ENCODE measurements around the gene CHD6. TPM values are rescaled to one million over a fixed set of nuclear protein-coding genes. Genes with fewer than 3 reads are reported as not detected.
A peak's percentile ranks its signal among the peaks of the same experiment; 100 is the strongest.
"Not testable (repeated sequence)": the region's sequence is repeated elsewhere in the genome, so short reads cannot be mapped to it uniquely, and the experiment has no call there.

Gene CHD6
- total RNA-seq, 2 donors from 2014 or later = 19.6 to 28.0 TPM

DNA sequence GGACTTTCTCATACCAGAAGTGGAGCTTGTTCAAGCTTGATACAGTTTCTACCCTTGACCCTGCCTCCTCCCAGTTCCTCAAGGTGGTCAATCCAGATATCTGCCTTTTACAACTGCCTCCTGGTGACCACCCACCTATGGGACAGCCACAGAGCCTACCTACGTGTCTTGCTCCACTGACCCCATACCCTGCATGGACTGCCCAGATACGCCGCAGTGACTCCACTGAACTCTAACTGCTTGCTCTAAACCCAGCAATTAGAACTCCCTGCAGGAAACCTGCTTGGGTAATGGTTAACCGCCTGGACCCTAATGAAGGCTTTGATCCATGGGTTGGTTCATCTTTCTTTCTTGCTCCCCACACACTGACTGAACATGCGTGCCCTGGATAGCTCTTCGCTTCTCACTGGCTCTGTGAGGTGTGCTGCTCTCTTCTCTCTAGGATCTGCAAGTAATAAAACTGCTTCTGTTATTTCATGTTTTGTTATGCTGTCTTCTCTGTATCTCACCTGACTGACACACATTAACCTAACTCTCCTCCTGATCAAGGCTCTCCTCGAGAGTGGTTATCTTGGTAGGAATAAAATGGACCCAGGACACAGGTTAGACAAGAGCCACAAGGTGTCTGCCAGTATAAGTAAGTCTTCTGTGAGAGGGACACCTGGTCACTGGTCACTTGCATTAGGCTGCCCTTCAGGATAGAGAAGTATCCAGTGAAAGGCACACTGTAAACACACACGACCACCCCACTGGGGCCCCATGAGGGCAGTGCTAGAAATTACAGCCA, 79.2 kb downstream of the CHD6 start:
- DNase-seq (ENCODE audit: low spot score in 2 of 2) (no peak), ATAC-seq (no peak)
- Mint-ChIP-seq H3K27ac (no peak overlapping the region), H3K36me3 (peaks cover 8 to 13% of the 10 kb centered on the region in 2 donors), H3K9me3 (peaks cover 5 to 6% of the 10 kb centered on the region in 2 donors)

DNA sequence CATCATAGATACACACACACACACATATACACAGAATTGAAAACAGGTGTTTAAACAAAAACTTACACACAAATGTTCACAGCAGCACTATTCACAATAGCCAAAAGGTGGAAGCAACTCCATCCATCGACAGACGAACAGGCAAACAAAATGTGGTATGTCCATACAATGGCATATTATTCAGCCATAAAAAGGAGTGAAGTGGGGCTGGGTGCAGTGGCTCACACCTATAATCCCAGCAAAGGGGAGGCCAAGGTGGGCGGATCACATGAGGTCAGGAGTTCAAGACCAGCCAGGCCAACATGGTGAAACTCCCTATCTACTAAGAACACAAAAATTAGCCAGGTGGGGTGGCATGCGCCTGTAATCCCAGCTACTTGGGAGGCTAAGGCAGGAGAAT, 80.3 kb downstream of the CHD6 start:
- no peak for DNase-seq (ENCODE audit: low spot score in 2 of 2)
- no peak overlapping the region for H3K27ac Mint-ChIP-seq
- no peak for ATAC-seq
- peaks cover 5 to 6% of the 10 kb centered on the region in 2 donors for H3K9me3 Mint-ChIP-seq
- H3K36me3 Mint-ChIP-seq = peaks cover 8 to 13% of the 10 kb centered on the region in 2 donors

DNA sequence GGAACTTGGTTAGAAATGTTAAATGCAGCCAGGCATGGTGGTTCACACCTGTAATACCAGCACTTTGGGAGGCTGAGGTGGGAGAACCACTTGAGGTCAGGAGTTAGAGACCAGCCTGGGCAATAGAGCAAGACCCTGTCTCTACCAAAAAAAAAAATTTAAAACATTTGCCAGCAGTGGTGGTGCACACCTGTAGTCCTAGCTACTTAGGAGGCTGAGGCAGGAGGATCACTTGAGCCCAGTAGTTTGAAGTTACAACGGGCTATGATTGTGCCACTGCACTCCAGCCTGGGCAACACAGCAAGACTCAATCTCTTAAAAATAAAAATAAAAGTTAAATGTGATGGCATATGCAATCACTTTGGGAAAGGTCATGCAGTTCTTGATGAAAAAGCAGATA, 82.6 kb downstream of the CHD6 start:
- not testable (repeated sequence) for H3K27ac Mint-ChIP-seq; ATAC-seq; H3K9me3 Mint-ChIP-seq; DNase-seq (ENCODE audit: low spot score in 2 of 2)
- peaks cover 8 to 13% of the 10 kb centered on the region in 2 donors for H3K36me3 Mint-ChIP-seq

DNA sequence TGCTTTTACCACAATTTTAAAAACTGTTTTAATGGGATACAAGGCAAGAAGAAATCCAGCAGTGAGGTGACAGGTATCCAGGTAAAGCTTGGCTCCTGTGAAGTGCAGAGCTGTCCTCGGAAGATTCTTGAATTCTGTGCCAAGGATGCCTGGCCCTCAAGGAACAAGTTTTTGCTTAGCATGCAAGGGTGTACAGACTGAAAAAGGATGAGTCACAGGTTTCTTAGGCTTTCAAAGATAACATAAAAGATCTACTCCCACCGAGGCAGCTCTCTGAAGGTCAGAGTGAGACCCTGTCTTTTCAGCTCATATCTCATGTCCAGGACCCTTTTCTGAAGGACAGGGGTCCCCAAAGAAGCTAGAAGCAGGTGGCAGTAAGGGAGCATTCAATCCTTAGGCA, 83.3 kb downstream of the CHD6 start:
- DNase-seq (ENCODE audit: low spot score in 2 of 2) (no peak), ATAC-seq (no peak)
- no peak overlapping the region for H3K27ac Mint-ChIP-seq
- H3K36me3 Mint-ChIP-seq = peaks cover 8 to 13% of the 10 kb centered on the region in 2 donors
- H3K9me3 Mint-ChIP-seq = peaks cover 5 to 6% of the 10 kb centered on the region in 2 donors

DNA sequence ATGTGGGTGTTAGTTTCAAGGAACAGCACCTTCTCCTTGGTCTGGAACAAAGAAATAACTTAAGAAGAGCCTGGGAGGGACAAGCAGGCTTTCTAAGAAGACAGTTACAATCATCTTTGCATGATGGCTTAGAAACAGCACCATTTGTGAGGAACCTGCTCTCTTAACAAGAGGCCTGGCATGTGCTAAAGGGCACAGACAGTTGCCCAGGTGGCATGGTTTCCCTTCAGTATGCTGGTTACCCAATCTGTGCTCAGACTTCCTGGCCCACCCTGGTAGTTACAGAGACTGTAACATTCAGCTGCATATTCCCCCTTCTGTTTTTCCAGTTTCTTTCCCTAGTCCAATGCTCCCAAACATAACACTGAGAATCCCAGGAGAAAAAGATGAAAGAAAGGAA, 84.0 kb downstream of the CHD6 start:
- DNase-seq (ENCODE audit: low spot score in 2 of 2) = no peak
- no peak overlapping the region for H3K27ac Mint-ChIP-seq
- peaks cover 5 to 8% of the 10 kb centered on the region in 2 donors for H3K9me3 Mint-ChIP-seq
- peaks cover 5 to 16% of the 10 kb centered on the region in 2 donors for H3K36me3 Mint-ChIP-seq
- ATAC-seq = no peak

DNA sequence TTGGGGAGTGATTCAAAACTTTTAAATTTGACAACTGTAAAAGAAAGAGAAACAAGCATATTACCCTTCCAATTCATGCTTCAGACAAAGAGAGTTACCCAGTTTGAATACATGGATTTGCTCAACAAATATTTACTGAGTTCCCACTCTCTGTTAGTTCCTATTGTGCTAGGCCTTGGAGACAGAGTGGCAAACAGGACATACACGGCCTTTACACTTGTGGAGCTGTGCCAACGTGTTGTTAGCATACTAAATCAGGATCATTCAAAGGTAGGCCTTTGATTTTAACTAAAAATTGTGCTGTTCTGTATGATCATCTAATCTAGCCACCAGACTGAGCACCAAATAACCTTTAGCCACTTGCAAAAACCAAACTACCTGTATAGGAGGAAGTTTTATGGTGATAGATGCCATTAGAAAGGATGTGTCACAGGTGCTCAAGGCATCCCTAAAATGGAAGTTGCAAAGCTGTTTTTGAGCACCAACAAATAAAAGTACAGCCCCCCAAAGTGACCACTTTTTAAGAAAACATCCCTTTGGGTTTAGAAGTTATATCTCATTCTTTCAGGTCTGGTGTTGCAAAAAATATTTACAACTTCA, 84.5 kb downstream of the CHD6 start:
- no peak for ATAC-seq
- Mint-ChIP-seq H3K36me3 (peaks cover 0 to 12% of the 10 kb centered on the region in 2 donors), H3K9me3 (peaks cover 0 to 5% of the 10 kb centered on the region in 2 donors), H3K27ac (peak overlapping the region in 1 of 2 donors; percentile 4)
- no peak for DNase-seq (ENCODE audit: low spot score in 2 of 2)

DNA sequence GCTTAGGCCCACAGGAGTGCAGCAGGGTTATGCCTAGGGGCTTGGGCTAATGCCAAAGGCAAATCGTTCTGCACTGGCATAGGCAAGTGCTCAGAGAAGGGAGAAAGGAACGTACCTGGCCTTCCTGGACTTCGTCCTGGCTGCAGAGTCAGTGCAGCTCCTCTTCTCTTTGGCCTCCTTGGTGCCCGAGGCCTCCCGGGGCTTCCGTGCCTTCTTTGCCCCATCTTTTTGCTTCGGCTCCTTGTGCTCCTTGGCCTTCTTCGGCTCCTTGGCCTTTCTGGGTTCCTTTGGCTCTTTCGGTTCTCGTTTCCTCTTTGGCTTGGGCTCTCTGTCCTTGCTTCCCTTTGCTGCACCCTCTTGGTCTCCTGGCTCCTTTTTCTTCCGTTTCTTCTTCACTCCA, 85.2 kb downstream of the CHD6 start:
- Mint-ChIP-seq H3K9me3 (peaks cover 0 to 5% of the 10 kb centered on the region in 2 donors), H3K27ac (peak overlapping the region in 1 of 2 donors; percentile 4), H3K36me3 (peaks cover 0 to 12% of the 10 kb centered on the region in 2 donors)
- ATAC-seq (no peak), DNase-seq (ENCODE audit: low spot score in 2 of 2) (no peak)

DNA sequence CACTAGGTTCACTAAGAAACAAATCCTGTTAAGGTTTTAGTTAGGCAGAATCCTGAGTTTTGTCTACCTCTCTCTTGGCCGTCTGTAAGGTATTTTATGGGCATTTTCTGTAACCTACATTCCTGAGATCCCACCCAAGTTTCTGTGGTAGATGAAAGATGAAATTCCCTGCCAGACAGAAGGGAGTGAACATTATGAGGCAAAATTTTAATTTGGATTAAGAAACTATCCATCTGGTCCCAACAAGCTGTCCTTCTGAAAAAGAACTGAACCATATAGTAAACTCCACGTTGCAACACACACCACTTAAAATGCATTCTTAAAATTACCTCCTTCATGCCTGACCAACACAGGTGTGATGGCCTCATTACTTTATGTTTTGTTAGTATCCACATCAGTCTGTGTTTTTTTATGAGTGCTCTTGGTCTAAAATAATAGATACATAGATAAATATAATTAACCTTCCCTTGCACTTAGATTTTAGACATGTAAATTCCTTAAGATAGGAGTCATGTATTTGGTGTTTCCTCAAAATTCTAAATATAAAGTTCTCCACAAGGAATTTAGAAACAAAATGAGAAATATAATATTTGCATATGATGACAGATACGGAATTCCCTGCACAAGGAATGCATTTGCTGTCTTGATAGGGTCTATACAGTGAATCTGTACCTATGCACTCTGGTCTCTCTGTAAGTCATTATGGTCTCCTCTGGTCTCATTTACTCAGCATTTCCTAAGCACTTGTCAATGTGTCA, 86.5 kb downstream of the CHD6 start:
- Mint-ChIP-seq H3K27ac (no peak overlapping the region), H3K36me3 (peaks cover 0 to 11% of the 10 kb centered on the region in 2 donors), H3K9me3 (peaks cover 0 to 5% of the 10 kb centered on the region in 2 donors)
- ATAC-seq (no peak), DNase-seq (ENCODE audit: low spot score in 2 of 2) (no peak)

DNA sequence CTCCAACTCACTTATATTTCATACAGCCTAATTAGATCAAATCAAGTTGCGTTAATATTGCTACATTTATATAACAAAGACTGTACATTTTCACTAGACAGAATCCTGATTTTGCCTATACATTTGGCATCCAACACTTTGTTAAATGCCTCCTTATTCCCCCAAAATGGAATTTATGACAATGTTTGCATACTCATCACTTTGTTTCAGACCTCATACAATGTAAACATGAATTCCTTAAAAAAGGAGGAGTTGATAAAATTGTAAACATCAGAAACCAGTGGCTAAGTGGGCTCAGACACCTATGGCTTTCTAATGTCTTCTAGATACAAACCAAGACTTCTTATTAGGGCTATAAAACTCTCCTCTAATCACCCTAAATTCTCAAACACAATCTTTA, 87.3 kb downstream of the CHD6 start:
- H3K9me3 Mint-ChIP-seq = peaks cover 0 to 5% of the 10 kb centered on the region in 2 donors
- peaks cover 0 to 18% of the 10 kb centered on the region in 2 donors for H3K36me3 Mint-ChIP-seq
- no peak for ATAC-seq
- no peak for DNase-seq (ENCODE audit: low spot score in 2 of 2)
- no peak overlapping the region for H3K27ac Mint-ChIP-seq

DNA sequence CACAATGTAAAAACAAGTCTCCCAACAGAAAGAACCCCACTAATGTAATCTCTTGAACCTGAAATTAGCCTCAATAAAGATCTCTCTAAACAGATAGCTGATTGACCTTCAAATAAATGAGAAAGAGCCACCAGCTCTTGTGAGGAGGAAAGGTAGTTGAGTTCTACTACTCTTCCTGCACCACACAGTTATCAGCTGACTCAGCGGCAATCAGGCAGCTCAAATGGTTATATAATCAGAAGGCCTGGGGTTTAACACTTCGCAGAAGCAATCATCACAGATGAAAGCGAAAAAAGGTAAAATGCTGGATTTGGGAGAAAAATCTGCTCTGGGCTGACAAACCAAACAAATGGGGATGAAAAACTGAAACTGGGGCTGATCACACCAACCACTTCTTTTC, 91.8 kb downstream of the CHD6 start:
- no peak for DNase-seq (ENCODE audit: low spot score in 2 of 2)
- ATAC-seq = no peak
- H3K9me3 Mint-ChIP-seq = peaks cover 0 to 5% of the 10 kb centered on the region in 2 donors
- H3K36me3 Mint-ChIP-seq = peaks cover 8 to 26% of the 10 kb centered on the region in 2 donors
- H3K27ac Mint-ChIP-seq = no peak overlapping the region

DNA sequence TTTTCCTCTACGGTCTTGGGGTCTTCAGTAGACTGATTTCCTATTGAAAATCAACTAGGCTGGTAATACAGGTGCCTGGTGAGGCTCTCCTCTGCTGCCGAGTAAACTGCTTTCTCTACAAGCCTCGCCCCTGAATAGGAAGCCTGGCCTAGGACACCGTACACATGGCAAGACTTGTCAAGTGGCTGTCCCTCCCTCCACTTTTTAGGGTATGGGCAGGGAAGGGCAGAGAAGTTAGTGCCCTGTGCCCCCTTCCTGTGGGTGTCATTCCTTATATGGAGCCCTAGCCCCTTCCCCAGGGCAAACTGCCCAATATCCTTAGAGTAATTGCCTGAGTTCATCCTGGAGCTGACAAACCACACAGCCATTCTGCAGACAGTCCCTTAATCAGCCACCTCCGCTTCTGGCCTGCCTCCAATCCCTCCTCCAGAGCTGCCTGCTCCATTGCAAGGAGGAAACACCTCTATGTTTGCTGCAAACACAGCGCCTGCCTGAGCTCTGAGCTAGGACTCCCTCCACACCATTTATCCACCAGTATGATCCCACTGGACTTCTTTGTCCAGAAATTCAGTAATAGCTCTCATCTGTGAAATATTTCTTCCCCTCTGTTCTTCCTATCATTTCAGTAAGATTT, 93.1 kb downstream of the CHD6 start:
- Mint-ChIP-seq H3K36me3 (peaks cover 8 to 27% of the 10 kb centered on the region in 2 donors), H3K27ac (peak overlapping the region; percentile 28 to 90), H3K9me3 (peaks cover 0 to 5% of the 10 kb centered on the region in 2 donors)
- DNase-seq (ENCODE audit: low spot score in 2 of 2) (no peak), ATAC-seq (no peak)

DNA sequence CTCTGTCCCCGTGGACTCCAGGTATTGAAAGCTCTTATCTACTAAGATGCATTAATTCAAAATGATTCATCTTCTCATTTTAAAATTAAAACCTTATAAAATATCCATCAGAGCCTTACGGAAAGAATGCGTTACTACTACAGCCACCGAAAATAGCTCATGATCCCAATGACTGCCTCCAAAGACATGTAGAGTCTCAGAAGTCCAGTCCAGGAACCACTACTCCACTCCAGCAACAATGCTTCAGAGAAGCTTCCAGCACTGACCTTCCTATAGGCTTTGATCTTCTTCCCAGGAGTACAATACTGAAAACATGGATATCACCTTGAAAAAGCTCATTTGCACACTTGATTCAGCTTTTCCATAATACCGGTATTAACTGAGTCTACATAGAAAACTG, 94.3 kb downstream of the CHD6 start:
- DNase-seq (ENCODE audit: low spot score in 2 of 2) = no peak
- no peak for ATAC-seq
- H3K9me3 Mint-ChIP-seq = no peaks in the 10 kb centered on the region
- peaks cover 8 to 21% of the 10 kb centered on the region in 2 donors for H3K36me3 Mint-ChIP-seq
- H3K27ac Mint-ChIP-seq = no peak overlapping the region

DNA sequence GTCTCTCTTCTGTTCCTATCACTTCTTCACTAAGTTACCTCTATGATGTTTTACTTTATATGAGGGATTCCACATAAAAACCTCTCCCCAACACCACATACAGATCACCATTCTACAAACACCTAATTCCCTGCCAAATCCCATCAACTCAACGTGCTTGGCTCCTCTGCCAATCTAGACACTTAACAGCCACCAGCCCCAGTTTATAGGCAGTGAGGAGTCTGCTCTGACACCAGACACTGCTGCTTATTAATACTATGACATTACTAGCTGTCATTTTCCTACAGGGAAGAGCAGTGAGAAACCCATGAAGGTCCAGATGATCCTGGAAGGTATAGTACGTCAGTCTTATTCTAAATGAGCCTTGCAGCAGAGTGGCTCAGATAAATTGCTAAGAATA, 104.3 kb downstream of the CHD6 start:
- Mint-ChIP-seq H3K9me3 (no peaks in the 10 kb centered on the region), H3K36me3 (peaks cover 5% of the 10 kb centered on the region in 2 donors), H3K27ac (no peak overlapping the region)
- ATAC-seq (no peak), DNase-seq (ENCODE audit: low spot score in 2 of 2) (no peak)

DNA sequence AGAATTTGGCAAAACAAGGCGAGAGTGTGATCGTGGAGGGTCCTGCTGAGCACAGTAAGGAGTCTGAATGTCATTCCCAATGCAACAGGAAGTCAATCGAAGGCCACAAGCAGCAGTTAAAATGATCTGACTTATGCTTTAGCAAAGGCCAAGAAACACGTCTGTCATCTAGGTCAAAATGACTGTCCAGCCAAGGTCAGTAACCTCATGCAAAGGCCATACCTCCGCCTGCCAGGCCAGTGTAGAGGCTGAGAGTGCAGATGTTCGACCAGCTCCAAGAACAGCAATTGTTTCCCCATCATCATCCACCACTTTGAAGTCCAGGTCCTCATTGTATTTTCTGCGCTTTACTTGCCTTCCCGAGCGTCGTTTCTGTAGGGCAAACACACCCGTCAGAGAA, 105.6 kb downstream of the CHD6 start:
- ATAC-seq = no peak
- Mint-ChIP-seq H3K9me3 (no peaks in the 10 kb centered on the region), H3K36me3 (peaks cover 5 to 12% of the 10 kb centered on the region in 2 donors), H3K27ac (peak overlapping the region in 1 of 2 donors; percentile 40)
- no peak for DNase-seq (ENCODE audit: low spot score in 2 of 2)

DNA sequence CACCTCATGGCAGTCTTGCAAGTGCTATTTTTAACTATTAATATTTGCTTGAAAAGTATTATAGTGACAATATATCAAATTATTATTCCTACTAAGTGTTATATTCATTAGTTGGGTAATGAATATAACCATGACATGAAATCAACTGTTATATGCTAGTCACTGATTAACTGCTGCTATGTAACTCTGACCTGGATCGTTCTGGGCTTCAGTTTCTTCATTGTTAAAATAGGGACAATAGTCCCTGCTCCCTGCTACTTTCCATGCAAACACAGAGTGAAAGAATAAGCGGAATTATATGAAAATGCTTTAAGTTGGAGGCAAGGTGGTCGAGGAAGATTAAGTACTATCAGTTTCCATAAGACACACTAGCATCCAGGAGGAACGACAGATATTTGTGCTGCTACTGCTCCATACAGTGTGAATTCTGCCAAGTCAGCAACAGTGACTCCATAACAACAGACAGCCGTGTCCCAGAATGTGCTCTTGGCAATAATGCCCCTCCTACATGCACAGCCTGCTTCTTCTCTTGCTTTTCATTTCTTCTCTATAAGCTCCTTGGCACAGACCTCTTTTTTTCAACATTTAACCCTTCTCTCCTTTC, 107.2 kb downstream of the CHD6 start:
- Mint-ChIP-seq H3K36me3 (peaks cover 13 to 20% of the 10 kb centered on the region in 2 donors), H3K9me3 (peaks cover 6 to 7% of the 10 kb centered on the region in 2 donors), H3K27ac (no peak overlapping the region)
- no peak for ATAC-seq
- DNase-seq (ENCODE audit: low spot score in 2 of 2) = no peak

DNA sequence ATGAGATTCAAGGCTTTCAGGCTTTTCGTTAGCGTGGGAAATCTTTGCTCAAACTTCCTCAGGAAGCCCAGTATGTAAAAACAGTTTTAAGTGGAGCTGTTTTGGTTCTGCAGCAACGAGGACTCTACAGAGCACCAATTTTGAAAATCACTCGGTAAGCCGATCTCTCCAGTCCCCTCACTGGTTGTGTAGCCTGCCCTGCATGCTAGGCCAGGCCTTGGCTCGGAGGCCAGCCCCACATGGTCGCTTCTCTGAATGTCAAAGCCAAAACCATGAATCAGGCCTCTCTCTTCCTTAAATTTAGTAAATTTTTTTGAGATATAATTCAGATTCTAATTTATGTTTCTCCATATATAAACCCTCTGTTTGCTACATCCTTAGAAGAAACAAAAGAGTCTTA, 108.0 kb downstream of the CHD6 start:
- DNase-seq (ENCODE audit: low spot score in 2 of 2) (no peak), ATAC-seq (no peak)
- Mint-ChIP-seq H3K9me3 (peaks cover 10 to 11% of the 10 kb centered on the region in 2 donors), H3K27ac (no peak overlapping the region), H3K36me3 (peaks cover 18 to 24% of the 10 kb centered on the region in 2 donors)

Measured in activated naive CD4-positive, alpha-beta T cell treated with anti-CD3 and anti-CD28 coated beads, Interleukin-2, amount 50 U/mL, for 72 hours (primary cell).